Stimulated activated CD8-positive, alpha-beta memory T cell treated with anti-CD3 and anti-CD28 coated beads, Interleukin-4, amount 100 ng/mL, for 48 hours (primary cell): ENCODE results near the gene DRC1.
"Not testable (repeated sequence)": the region's sequence is repeated elsewhere in the genome, so short reads cannot be mapped to it uniquely, and the experiment has no call there.

Experiments
- DNase-seq: peaks from one replicate; pipeline ENCODE4 v3.0.0-alpha.2; 2020

Gene DRC1

GRCh38 chr2:26401739-26402541, at the start of gene DRC1:
Gene DRC1 (plus strand): TSS chr2:26401920. CDS start chr2:26401990, 70 bp downstream.
- DNase-seq = peak; percentile 56

DNA sequence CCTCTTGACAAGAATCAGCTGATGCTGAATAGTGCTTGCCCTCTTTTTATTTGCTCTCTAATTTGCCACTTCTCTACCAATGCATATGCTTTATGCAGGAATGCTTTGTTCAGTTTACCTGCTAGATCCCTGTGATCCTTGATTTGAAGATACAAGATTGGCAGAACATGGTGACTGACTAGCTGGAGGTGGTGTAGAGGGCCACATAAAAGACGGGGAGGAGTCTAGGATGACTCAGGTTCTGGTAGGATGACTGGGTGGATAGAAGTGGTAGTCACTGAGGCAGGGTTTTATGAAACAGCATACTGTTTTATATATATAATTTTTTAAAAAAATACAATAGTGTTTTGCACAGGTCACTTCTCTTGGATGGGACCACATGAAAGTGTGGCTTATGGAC, 48.8 kb upstream of the DRC1 start:
- no peak for DNase-seq

- DNase-seq = not testable (repeated sequence)
Observed at GRCh38 chr2:26354469-26354868, 47.3 kb upstream of the DRC1 start.

- DNase-seq = no peak
Observed at GRCh38 chr2:26355038-26355995, 46.4 kb upstream of the DRC1 start.

DNA sequence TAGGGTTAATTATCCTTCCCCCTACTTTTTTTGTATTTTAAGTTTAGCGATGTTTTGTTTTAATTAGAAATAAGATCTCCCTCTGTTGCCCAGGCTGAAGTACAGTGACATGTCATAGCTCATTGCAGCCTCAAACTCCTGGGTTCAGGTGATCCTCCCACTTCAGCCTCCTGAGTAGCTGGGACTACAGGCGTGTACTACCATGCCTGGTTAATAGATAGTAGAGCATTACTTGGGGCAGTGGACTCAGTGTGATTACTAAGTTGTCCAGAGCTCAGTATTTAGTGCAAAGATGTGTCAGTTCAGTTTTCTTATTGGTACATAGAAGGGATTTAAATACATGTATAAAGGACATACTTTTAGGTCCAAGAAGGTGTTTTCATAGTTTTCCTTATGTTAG, 45.6 kb upstream of the DRC1 start:
- no peak for DNase-seq

DNA sequence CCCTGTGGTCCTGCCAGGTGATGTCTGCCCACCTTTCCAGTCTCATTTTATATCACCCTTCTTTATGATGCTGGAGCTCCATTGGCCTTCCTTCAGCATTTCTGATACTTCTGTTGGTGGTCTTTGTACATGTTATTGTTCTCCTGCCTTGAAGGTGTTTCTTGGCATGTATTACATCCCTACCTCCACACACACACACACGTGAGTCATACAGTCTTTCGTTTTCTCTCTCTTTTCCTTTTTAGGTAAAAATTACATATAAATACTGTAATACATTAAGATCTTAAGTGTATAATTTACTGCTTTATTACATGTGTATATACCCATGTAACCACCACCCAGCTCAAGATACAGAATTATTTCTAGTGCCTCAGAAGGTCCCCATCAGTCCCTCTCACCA, 44.9 kb upstream of the DRC1 start:
- DNase-seq = no peak

DNA sequence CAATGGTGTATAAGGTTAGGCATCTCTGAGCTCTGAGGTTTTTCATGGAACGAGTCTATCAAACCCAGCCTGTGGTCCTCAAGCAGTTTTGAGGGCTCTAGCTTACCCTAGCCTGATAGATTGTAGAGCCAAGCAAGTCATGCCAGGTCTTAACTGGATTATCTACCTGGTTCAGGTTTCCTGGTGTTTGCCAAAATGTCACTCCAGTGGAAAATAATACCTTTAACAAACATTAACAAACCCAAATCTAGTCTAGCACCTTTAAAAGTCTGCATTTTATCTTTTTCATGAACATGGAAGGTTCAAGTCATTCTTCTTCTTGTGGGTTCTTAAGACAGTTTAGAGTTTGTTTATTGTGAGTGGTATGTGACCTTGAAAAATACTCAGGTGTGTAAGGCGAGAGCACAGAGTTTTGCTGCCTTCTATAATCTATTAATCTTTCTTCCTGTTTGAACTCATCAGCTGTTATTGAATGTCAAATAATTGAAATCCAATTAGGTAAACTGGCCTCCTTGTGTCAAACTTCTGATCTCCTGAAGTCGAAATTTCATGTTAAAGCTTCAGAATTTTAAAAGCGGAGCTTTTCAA, 41.7 kb upstream of the DRC1 start:
- no peak for DNase-seq

GRCh38 chr2:26363323-26363722, 38.4 kb upstream of the DRC1 start:
- no peak for DNase-seq

GRCh38 chr2:26363958-26364357, 37.8 kb upstream of the DRC1 start:
- no peak for DNase-seq

DNA sequence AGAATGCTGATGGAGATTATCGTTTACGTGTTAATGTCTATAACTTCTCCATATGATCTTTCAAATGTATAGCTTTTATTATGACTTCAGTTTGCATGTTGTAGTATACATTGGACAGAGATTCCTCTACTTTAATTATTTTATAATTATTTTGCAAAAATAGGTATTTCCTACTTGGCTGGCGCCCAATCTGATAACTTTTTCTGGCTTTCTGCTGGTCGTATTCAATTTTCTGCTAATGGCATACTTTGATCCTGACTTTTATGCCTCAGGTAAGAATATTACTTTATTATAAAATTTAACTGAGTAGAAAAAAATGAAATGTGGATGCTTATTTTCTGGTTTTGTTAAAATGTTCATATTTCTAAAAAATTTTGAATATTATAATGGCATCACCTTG, 37.1 kb upstream of the DRC1 start:
- no peak for DNase-seq

GRCh38 chr2:26366957-26367356, 34.8 kb upstream of the DRC1 start:
- DNase-seq = no peak

DNA sequence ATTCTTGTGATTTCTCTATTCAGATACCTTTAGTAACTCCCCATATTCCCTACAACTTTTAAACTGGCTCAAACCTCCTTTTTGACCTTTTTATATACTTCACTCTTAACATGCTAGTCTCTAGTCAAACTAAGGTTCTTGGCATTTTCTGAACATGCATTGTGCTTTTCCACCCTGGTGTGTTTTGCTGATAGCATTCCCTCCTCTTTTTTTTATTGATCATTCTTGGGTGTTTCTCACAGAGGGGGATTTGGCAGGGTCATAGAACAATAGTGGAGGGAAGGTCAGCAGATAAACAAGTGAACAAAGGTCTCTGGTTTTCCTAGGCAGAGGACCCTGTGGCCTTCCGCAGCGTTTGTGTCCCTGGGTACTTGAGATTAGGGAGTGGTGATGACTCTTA, 32.1 kb upstream of the DRC1 start:
- DNase-seq = not testable (repeated sequence)

- not testable (repeated sequence) for DNase-seq
Observed at GRCh38 chr2:26370909-26371308, 30.8 kb upstream of the DRC1 start.

GRCh38 chr2:26376799-26377198, 24.9 kb upstream of the DRC1 start:
- no peak for DNase-seq

GRCh38 chr2:26380281-26380680, 21.4 kb upstream of the DRC1 start:
- DNase-seq = no peak

DNA sequence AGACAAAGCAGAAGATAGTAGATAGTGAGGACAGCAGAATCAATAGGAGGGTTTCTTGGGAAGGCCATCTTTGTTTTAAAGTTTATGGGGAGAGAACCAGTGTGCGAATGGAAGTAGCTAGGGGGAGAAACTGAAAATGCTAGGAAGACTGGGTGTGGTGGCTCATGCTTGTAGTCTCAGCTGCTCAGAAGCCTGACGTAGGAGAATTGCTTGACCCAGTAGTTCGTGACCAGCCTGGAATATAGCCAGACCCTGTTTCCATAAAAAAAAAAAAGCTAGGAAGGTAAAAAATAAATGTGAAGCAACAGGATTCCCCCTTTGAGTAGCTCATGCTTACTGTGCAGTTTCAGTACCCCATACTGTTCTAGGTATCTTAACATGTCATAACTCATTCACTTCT, 19.2 kb upstream of the DRC1 start:
- DNase-seq = no peak

DNA sequence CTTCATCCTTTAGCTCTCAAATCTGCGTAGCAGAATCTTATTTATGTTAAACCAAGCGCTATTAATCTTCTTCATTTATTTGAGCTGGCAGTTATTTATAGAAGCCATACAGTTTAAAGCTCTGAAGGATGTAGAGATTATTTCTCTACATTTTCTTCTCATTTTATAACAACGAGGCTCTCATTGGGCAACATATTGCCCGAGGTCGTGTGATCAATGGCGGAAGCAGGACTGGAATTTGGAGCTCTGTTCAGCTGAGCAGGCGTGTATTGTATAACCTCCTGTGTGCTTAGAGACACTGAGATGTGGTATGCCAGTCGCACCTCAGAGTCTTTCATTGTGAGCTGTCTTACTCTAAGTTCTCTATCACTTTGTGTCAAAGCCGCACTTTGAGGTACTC, 17.5 kb upstream of the DRC1 start:
- DNase-seq = no peak

DNA sequence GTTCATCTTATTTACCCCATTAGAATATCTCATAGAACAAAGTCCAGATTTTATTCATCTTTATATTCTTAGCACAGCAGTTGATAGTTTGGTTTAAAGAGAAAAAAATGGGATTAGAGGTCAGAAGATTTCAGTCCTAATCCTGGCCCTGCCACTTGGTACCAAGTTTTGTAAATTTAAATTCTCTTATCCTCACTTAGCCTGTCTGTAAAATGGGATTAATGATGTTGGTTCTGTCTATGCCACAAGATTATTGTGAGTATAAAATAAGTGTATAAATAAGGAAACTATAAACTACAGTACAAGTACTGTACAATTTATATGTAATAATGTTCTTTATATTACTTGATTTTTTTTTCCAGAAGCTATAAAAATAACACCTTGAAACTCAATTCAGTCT, 17.1 kb upstream of the DRC1 start:
- DNase-seq = no peak

DNA sequence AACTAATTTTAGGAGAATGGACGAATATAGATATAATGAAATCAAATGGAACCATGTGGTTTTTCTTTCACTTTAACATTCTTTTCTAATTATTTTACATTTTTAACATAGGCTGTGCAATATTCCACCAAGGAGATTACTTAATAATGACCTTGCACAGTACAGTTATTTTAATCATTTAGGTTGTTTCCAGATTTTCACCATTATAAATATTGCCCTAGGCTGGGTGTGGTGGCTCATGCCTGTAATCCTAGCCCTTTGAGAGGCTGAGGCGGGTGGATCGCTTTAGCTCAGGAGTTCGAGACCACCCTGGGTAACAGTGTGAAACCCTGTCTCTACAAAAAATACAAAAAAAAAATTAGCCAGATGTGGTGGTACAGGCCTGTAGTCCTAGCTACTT, 14.5 kb upstream of the DRC1 start:
- DNase-seq = no peak

DNA sequence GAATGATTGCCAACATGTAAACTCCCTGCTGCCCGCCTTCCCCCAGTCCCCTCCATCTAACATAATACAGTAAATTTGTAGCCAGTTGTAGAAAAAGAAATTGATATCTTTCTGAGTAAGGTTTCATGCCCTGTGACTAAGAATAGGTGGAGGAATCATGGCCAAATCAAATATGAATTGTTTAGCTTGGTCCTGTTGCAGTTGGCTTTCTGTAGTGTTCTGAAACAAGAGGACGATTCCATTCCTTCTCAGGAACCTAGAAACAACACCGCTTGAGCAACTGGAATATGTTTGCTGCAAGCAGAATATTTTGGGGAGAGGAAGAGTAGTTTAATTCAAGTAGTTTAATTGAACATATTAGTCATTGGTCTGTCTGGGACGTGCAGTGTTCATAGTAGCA, 7.0 kb upstream of the DRC1 start:
- no peak for DNase-seq

- no peak for DNase-seq
Observed at GRCh38 chr2:26395394-26395793, 6.3 kb upstream of the DRC1 start.

DNA sequence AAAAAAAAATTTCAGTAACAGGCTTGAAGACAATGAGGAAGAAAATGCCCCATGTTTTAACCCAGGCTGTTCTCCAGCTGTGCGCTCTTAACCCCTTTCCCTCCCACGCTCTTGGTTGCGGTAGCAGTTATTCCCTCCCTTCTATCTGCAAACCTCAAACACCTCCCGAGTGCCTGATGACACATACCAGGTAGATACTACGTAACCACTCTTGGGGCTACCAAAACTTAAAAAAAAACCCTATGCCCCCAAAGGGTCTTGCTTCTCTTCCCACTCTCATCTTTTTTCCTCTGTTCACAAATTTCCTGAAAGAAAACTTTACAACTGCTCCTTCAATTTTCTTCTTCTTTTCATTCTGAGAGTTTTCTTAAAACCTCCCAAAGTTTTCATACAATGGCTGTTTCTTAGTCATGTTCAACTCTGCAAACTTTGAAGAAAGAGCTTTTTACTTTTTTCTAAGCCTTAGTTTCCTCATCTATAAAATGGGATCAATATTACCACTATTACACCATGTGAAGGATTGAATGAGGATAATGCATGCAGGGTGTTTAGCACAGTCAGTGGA, 4.9 kb upstream of the DRC1 start:
- peak; percentile 59 for DNase-seq

DNA sequence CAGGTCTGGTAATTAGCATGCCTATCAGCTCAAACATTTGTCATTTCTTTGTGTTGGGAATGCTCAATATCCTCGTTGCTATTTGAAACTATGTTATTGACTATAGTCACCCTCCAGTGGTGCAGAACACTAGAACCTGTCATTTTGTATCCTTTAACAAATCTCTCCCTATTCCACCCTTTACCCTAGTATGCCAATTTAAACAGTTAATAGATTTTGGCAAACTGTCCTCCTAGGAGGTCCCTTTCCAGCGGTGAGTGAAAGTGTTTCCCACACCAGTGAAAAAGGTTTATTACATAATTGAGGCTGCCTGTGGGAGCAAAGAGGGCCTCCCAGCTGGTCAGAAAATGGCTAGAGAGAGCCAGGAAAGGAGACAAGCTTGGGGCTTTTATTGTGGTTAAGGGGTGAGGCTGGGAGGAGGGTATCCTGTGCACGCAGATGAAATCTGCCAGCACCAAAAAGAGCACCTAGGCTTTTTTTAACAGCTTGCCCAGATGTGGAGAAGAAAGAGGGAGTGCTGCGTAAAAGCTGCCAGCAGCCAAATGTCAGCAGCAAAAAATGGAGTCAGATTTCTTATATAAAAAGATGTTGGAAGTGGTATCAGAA, 1.8 kb upstream of the DRC1 start:
- no peak for DNase-seq
